Panc1 (cell line): ENCODE data around the gene AKR1B15. TPM values are rescaled to one million over a fixed set of nuclear protein-coding genes. Genes with fewer than 3 reads are reported as not detected.
"Not testable (repeated sequence)": the region's sequence is repeated elsewhere in the genome, so short reads cannot be mapped to it uniquely, and the experiment has no call there.

ENCODE experiments used
- ATAC-seq: fragments of 200-7000 bp; cut with Tn5 transposase; 2 replicates; pipeline ENCODE4 v1.9.1; 2020; ENCODE audit warnings: mild to moderate bottlenecking, moderate library complexity
- BruUV-seq: library from RNA; stranded (reverse); fragments of 400-500 nt; replicated peaks from 2 replicates; lab custom pipeline; 2021; lab: Mats Ljungman, UMichigan
- CTCF ChIA-PET: fragments of 300-600 bp; sonication (Branson Sonifier 250); formaldehyde crosslinking; loops from one replicate; lab custom pipeline; 2022; ENCODE audit warnings: antibody characterized with exemption; lab: Charles Lee
- POLR2A ChIA-PET: fragments of 300-600 bp; sonication (Branson Sonifier 250); formaldehyde crosslinking; loops from one replicate; lab custom pipeline; 2022; ENCODE audit warnings: antibody characterized with exemption; lab: Charles Lee
- DNase-seq: peaks from one replicate; pipeline ENCODE4 v3.0.0-alpha.2; 2010; ENCODE audit warnings: low read depth, low spot score
- H3K27ac ChIP-seq: 2 replicates; pipeline ENCODE4 v1.5.1; 2011; ENCODE audit warnings: mild to moderate bottlenecking, low read length, inconsistent platforms
- H3K27me3 ChIP-seq: fragments of 200-500 bp; sonication (Bioruptor generic); 2 replicates; pipeline ENCODE4 v1.6.0; 2014; ENCODE audit warnings: low read length, inconsistent platforms; ENCODE audit not compliant: control insufficient read depth, insufficient read depth
- H3K36me3 ChIP-seq: fragments of 200-500 bp; sonication (Bioruptor generic); 2 replicates; pipeline ENCODE4 v1.5.1; 2014; ENCODE audit warnings: inconsistent platforms, mild to moderate bottlenecking, low read length, moderate library complexity; ENCODE audit not compliant: control insufficient read depth, insufficient read depth
- H3K4me1 ChIP-seq: 2 replicates; pipeline ENCODE4 v1.5.1; 2011; ENCODE audit warnings: inconsistent platforms, mild to moderate bottlenecking, low read length, moderate library complexity; ENCODE audit not compliant: control insufficient read depth, insufficient read depth
- H3K4me3 ChIP-seq, 2 experiments: 2 replicates each; pipeline ENCODE4 v1.5.1; 2011 to 2012; ENCODE audit warnings: low read depth in 2 of 2, low read length in 2 of 2, mild to moderate bottlenecking in 2 of 2, inconsistent platforms in 1 of 2, moderate library complexity in 1 of 2
- H3K9me3 ChIP-seq: fragments of 200-500 bp; sonication (Bioruptor generic); 2 replicates; pipeline ENCODE4 v1.5.1; 2014; ENCODE audit warnings: low read depth, mild to moderate bottlenecking, inconsistent platforms, low read length, moderate library complexity; ENCODE audit not compliant: control insufficient read depth, insufficient read depth
- POLR2AphosphoS5 ChIP-seq: IDR thresholded peaks from 2 replicates; pipeline ENCODE4 v1.6.1; 2012; ENCODE audit warnings: mild to moderate bottlenecking, low read depth, low read length, moderate library complexity
- SIN3A ChIP-seq: IDR thresholded peaks from 2 replicates; pipeline ENCODE4 v1.6.1; 2012; ENCODE audit warnings: low read depth, mild to moderate bottlenecking, low read length, moderate library complexity, borderline replicate concordance; ENCODE audit not compliant: insufficient read depth
- TCF7L2 ChIP-seq: IDR thresholded peaks from 2 replicates; pipeline ENCODE4 v1.6.1; 2011; ENCODE audit warnings: mild to moderate bottlenecking, low read depth, low read length, inconsistent platforms
- in situ Hi-C: cut with HindIII; loops from 2 replicates; pipeline ENCODE4 v1.10.0; 2016; ENCODE audit warnings: low sequenced_read_pairs, low pct_unique_long_range_greater_than_20kb
- intact Hi-C: fragments of 100-400 bp; cut with micrococcal nuclease; formaldehyde crosslinking; loops from one replicate; pipeline ENCODE4 v1.10.0; 2022; ENCODE audit not compliant: unreplicated experiment
- total RNA-seq: library from RNA; stranded (reverse); gene quantifications from one replicate; pipeline ENCODE4 v1.2.1, GENCODE V29; 2021; ENCODE audit not compliant: unreplicated experiment
- TF ChIP-seq, protein P1 (sequence below): fragments of 450-650 bp; IDR thresholded peaks from 2 replicates; pipeline ENCODE4 v1.5.1; 2017; ENCODE audit warnings: mild to moderate bottlenecking
- TF ChIP-seq, protein P2 (sequence below), 2 experiments: IDR thresholded peaks; 2 replicates each; pipeline ENCODE4 v1.6.1; 2011 to 2012; ENCODE audit warnings: low read depth in 2 of 2, control low read depth in 1 of 2, low read length in 1 of 2, mild to moderate bottlenecking in 1 of 2, moderate library complexity in 1 of 2; ENCODE audit not compliant: insufficient read depth in 1 of 2

The AKR1B15 gene
- total RNA-seq, 1 experiment from 2014 or later = not detected

GRCh38 chr7:134526552-134527248, 22.2 kb upstream of the AKR1B15 start:
- H3K9me3 ChIP-seq, CTCF ChIA-PET, in situ Hi-C loops, H3K27me3 ChIP-seq, ATAC-seq, BruUV-seq, H3K36me3 ChIP-seq, intact Hi-C loops, H3K4me3 ChIP-seq, H3K27ac ChIP-seq, POLR2A ChIA-PET, DNase-seq, H3K4me1 ChIP-seq: not testable (repeated sequence)

DNA sequence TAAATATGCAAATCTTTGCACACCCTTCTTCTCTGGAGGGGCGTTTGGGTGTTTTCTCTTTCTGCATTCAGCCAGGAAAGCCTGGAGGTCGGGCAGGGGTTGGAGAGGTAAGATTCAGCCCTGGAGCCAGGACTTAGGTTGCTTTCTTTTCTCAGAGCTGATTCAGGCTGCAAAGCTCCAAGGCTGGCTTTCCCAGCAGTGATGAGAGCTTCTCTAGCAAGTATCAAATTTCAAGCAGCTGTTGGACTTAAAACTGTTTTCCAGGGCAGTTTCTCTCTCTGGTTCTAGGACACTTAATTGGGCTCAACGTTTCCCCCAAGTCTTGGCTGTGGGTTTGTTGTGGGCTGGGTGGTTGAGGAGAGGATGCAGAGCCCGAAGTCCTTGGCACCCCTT, 20.9 kb upstream of the AKR1B15 start:
- ChIA-PET CTCF (no interaction called here), POLR2A (no interaction called here)
- H3K4me3 ChIP-seq = no peak overlapping the region
- BruUV-seq = no TSS peak
- in situ Hi-C loops = no loop called here
- H3K27ac ChIP-seq = no peak overlapping the region
- H3K27me3 ChIP-seq = no peaks in the 10 kb centered on the region
- DNase-seq (no peak), ATAC-seq (no peak)
- no peaks in the 10 kb centered on the region for H3K9me3 ChIP-seq
- H3K36me3 ChIP-seq = no peaks in the 10 kb centered on the region
- no peaks in the 10 kb centered on the region for H3K4me1 ChIP-seq
- TF ChIP-seq, protein P1, sequence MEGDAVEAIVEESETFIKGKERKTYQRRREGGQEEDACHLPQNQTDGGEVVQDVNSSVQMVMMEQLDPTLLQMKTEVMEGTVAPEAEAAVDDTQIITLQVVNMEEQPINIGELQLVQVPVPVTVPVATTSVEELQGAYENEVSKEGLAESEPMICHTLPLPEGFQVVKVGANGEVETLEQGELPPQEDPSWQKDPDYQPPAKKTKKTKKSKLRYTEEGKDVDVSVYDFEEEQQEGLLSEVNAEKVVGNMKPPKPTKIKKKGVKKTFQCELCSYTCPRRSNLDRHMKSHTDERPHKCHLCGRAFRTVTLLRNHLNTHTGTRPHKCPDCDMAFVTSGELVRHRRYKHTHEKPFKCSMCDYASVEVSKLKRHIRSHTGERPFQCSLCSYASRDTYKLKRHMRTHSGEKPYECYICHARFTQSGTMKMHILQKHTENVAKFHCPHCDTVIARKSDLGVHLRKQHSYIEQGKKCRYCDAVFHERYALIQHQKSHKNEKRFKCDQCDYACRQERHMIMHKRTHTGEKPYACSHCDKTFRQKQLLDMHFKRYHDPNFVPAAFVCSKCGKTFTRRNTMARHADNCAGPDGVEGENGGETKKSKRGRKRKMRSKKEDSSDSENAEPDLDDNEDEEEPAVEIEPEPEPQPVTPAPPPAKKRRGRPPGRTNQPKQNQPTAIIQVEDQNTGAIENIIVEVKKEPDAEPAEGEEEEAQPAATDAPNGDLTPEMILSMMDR = no peak
- TF ChIP-seq, protein P2, sequence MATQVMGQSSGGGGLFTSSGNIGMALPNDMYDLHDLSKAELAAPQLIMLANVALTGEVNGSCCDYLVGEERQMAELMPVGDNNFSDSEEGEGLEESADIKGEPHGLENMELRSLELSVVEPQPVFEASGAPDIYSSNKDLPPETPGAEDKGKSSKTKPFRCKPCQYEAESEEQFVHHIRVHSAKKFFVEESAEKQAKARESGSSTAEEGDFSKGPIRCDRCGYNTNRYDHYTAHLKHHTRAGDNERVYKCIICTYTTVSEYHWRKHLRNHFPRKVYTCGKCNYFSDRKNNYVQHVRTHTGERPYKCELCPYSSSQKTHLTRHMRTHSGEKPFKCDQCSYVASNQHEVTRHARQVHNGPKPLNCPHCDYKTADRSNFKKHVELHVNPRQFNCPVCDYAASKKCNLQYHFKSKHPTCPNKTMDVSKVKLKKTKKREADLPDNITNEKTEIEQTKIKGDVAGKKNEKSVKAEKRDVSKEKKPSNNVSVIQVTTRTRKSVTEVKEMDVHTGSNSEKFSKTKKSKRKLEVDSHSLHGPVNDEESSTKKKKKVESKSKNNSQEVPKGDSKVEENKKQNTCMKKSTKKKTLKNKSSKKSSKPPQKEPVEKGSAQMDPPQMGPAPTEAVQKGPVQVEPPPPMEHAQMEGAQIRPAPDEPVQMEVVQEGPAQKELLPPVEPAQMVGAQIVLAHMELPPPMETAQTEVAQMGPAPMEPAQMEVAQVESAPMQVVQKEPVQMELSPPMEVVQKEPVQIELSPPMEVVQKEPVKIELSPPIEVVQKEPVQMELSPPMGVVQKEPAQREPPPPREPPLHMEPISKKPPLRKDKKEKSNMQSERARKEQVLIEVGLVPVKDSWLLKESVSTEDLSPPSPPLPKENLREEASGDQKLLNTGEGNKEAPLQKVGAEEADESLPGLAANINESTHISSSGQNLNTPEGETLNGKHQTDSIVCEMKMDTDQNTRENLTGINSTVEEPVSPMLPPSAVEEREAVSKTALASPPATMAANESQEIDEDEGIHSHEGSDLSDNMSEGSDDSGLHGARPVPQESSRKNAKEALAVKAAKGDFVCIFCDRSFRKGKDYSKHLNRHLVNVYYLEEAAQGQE (IDR thresholded peaks at IDR 0.05; ENCODE audit: insufficient read depth in 1 of 2, low read depth in 2 of 2, low read length in 1 of 2) = no peak
- no peak for TF ChIP-seq TCF7L2
- TF ChIP-seq POLR2AphosphoS5 = no peak
- TF ChIP-seq SIN3A = no peak
- intact Hi-C loops = no loop called here

- Histone ChIP-seq H3K36me3 (no peaks in the 10 kb centered on the region; the same call in 1 of the 2 replicates), H3K27ac (no peak overlapping the region), H3K4me1 (no peaks in the 10 kb centered on the region), H3K4me3 (no peak overlapping the region), H3K9me3 (no peaks in the 10 kb centered on the region), H3K27me3 (no peaks in the 10 kb centered on the region)
- POLR2A ChIA-PET = no interaction called here
- TF ChIP-seq TCF7L2 = no peak
- DNase-seq (no peak), ATAC-seq (no peak)
- no TSS peak for BruUV-seq
- in situ Hi-C loops (no loop called here), intact Hi-C loops (no loop called here)
- CTCF ChIA-PET = no interaction called here
Measured at GRCh38 chr7:134528749-134529148, 20.2 kb upstream of the AKR1B15 start.
